Ishikawa (cell line): Measurements from ENCODE around the gene P2RY4.

Experiments used
- CEBPB ChIP-seq: IDR thresholded peaks from 2 replicates; pipeline ENCODE4 v1.6.1; 2012
- CREB1 ChIP-seq: IDR thresholded peaks from 2 replicates; pipeline ENCODE4 v1.6.1; 2012; ENCODE audit warnings: low read depth
- EGR1 ChIP-seq: IDR thresholded peaks from 2 replicates; pipeline ENCODE4 v1.6.1; 2012
- EP300 ChIP-seq: IDR thresholded peaks from 2 replicates; pipeline ENCODE4 v1.6.1; 2012; ENCODE audit warnings: borderline replicate concordance
- FOXM1 ChIP-seq: IDR thresholded peaks from 2 replicates; pipeline ENCODE4 v1.6.1; 2012; ENCODE audit warnings: low read depth, borderline replicate concordance
- NFIC ChIP-seq: IDR thresholded peaks from 2 replicates; pipeline ENCODE4 v1.6.1; 2012
- RAD21 ChIP-seq: IDR thresholded peaks from 2 replicates; pipeline ENCODE4 v1.6.1; 2012; ENCODE audit warnings: low read depth
- TAF1 ChIP-seq: IDR thresholded peaks from 2 replicates; pipeline ENCODE4 v1.6.1; 2012; ENCODE audit warnings: low read depth, mild to moderate bottlenecking
- TCF12 ChIP-seq: IDR thresholded peaks from 2 replicates; pipeline ENCODE4 v1.6.1; 2012; ENCODE audit warnings: low read depth
- TEAD4 ChIP-seq: IDR thresholded peaks from 2 replicates; pipeline ENCODE4 v1.6.1; 2012
- YY1 ChIP-seq: IDR thresholded peaks from 2 replicates; pipeline ENCODE4 v1.6.1; 2012; ENCODE audit warnings: low read depth
- ZBTB7A ChIP-seq: IDR thresholded peaks from 2 replicates; pipeline ENCODE4 v1.6.1; 2012; ENCODE audit warnings: low read depth
- TF ChIP-seq, protein P1 (sequence below): IDR thresholded peaks from 2 replicates; pipeline ENCODE4 v1.6.1; 2012
- TF ChIP-seq, protein P2 (sequence below): IDR thresholded peaks from 2 replicates; pipeline ENCODE4 v1.6.1; 2012
- TF ChIP-seq, protein P3 (sequence below): IDR thresholded peaks from 2 replicates; pipeline ENCODE4 v1.6.1; 2012; ENCODE audit warnings: low read depth, mild to moderate bottlenecking

P2RY4 gene

DNA sequence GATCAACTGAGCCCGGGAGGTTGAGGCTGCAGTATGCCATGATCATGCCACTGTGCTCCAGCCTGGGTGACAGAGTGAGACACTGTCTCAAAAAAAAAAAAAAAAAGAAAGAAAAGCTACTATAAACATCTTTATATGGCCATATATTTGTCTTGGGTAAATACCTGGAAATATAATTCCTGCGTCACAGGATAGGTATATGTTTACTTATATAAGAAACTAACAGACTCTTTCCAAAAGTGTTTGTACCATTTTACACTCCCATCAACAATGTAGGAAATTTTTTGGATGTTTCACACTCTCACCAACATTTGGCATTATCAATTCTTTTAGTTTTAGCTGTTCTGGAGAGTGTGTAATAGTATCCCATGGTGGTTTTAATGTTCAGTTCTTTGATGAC lies 12.8 kb downstream of the P2RY4 start:
- no peak for TF ChIP-seq NFIC
- TF ChIP-seq FOXM1, result no peak
- no peak for TF ChIP-seq TAF1
- TF ChIP-seq EGR1, result no peak
- TF ChIP-seq TEAD4, result no peak
- TF ChIP-seq ZBTB7A, result no peak
- no peak for TF ChIP-seq RAD21
- no peak for TF ChIP-seq TCF12

DNA sequence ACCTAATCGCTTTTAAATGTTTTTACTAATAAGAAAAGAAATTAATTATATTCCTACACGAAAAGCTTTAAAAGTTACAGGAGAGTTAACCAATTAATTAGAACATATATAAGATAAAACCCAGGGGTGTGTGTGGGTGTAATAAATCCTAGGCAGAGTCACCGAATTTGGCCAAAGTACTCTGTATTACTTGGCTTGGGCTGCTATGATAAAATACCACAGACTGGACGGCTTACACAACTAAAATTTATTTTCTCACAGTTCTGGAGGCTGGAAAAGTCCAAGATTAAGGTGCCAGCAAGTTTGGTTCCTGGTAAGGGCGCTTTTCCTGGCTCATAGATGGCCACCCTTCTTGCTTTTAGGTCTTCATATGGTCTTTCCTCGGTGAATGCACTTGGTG lies 15.1 kb downstream of the P2RY4 start:
- TF ChIP-seq FOXM1 (no peak), CEBPB (no peak), EGR1 (no peak)

DNA sequence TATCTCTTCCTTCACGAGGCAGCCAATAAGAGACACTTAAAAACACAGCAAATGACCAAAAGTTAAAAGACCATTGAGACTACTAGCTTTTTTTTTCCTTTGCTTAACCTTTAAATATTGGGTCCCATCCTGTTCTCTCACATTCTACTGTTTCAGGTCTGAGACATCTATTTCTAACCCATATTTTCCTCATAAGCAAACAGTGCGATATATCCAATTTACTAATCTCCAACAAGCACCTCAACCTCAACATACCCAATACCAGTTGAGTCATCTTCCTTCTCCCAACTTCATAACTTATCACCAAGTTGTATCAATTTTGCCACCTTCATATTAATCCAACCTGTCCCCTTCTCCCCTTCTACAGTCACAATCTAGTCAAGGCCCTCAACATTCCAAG lies 18.5 kb downstream of the P2RY4 start:
- TF ChIP-seq FOXM1 (no peak), CREB1 (no peak), ZBTB7A (no peak), NFIC (no peak), RAD21 (no peak), TEAD4 (no peak), CEBPB (no peak), TCF12 (no peak), EP300 (no peak), TAF1 (no peak), YY1 (no peak), EGR1 (no peak)
- TF ChIP-seq, protein P1, sequence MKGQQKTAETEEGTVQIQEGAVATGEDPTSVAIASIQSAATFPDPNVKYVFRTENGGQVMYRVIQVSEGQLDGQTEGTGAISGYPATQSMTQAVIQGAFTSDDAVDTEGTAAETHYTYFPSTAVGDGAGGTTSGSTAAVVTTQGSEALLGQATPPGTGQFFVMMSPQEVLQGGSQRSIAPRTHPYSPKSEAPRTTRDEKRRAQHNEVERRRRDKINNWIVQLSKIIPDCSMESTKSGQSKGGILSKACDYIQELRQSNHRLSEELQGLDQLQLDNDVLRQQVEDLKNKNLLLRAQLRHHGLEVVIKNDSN, result no peak
- TF ChIP-seq, protein P2, sequence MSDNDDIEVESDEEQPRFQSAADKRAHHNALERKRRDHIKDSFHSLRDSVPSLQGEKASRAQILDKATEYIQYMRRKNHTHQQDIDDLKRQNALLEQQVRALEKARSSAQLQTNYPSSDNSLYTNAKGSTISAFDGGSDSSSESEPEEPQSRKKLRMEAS, result no peak
- TF ChIP-seq, protein P3, sequence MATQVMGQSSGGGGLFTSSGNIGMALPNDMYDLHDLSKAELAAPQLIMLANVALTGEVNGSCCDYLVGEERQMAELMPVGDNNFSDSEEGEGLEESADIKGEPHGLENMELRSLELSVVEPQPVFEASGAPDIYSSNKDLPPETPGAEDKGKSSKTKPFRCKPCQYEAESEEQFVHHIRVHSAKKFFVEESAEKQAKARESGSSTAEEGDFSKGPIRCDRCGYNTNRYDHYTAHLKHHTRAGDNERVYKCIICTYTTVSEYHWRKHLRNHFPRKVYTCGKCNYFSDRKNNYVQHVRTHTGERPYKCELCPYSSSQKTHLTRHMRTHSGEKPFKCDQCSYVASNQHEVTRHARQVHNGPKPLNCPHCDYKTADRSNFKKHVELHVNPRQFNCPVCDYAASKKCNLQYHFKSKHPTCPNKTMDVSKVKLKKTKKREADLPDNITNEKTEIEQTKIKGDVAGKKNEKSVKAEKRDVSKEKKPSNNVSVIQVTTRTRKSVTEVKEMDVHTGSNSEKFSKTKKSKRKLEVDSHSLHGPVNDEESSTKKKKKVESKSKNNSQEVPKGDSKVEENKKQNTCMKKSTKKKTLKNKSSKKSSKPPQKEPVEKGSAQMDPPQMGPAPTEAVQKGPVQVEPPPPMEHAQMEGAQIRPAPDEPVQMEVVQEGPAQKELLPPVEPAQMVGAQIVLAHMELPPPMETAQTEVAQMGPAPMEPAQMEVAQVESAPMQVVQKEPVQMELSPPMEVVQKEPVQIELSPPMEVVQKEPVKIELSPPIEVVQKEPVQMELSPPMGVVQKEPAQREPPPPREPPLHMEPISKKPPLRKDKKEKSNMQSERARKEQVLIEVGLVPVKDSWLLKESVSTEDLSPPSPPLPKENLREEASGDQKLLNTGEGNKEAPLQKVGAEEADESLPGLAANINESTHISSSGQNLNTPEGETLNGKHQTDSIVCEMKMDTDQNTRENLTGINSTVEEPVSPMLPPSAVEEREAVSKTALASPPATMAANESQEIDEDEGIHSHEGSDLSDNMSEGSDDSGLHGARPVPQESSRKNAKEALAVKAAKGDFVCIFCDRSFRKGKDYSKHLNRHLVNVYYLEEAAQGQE, result no peak

DNA sequence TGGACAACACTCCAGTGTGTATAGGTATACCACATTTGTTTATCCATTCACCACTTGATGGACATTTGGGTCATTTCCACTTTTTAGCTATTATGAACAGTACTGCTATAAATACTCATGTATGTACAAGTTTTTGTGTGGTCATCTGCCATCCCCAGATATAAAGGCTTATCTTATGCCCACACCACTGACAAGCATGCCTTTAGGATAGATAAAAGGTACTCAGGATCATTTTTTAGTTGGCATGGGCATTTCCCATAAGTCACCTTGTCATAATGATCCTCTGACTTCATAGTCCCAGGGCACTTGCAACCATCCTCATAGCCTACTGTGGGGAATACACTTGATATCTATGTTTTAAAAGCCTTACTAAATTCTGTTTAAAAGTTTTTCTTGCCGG lies 19.3 kb downstream of the P2RY4 start:
- TF ChIP-seq RAD21, result no peak
- TF ChIP-seq EP300, result no peak
- no peak for TF ChIP-seq CREB1
- TF ChIP-seq, protein P3, result no peak
- TF ChIP-seq ZBTB7A, result no peak
- no peak for TF ChIP-seq EGR1

DNA sequence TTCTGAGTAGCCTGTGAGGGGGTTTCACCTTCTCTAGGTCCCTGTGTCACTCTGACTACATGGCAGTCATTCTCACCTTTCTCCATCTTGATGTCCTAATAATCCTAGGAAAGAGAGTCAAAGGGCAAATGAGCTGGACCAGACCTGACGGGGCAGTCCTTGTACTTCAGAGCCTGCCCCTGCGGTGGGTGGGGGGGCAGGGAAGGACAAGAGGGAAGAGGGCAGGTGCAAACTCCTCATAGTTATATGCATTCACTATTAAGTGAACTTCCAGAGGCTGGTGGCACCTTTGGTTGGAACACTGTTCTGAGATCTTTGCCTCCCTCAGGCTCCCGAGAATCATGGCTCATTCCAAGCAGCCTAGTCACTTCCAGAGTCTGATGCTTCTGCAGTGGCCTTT lies 25.6 kb downstream of the P2RY4 start, which contains the start of gene AWAT1:
TSS of gene AWAT1 (plus strand) at position 301 of the 400 bp plus-strand sequence. CDS start at position 342, 41 bp downstream.
- TF ChIP-seq, protein P3, result no peak
- no peak for TF ChIP-seq EP300
- TF ChIP-seq, protein P1, result no peak
- no peak for TF ChIP-seq TAF1
- TF ChIP-seq YY1, result no peak
- TF ChIP-seq EGR1, result no peak
- TF ChIP-seq NFIC, result no peak
- no peak for TF ChIP-seq CEBPB
- TF ChIP-seq, protein P2, result no peak
- TF ChIP-seq TCF12, result no peak
- no peak for TF ChIP-seq RAD21
- no peak for TF ChIP-seq FOXM1
- no peak for TF ChIP-seq TEAD4
- no peak for TF ChIP-seq ZBTB7A
- no peak for TF ChIP-seq CREB1
